Omental fat pad (tissue), 4 donors: ENCODE results near the gene TSPAN5. TPM values are rescaled to one million over a fixed set of nuclear protein-coding genes. Genes with fewer than 3 reads are reported as not detected.
A peak's percentile ranks its signal among the peaks of the same experiment; 100 is the strongest.
"Not testable (repeated sequence)": the region's sequence is repeated elsewhere in the genome, so short reads cannot be mapped to it uniquely, and the experiment has no call there.

ENCODE experiments used
- ATAC-seq: fragments of 150-250 bp; one replicate; pipeline ENCODE4 v1.9.1; 2016; ENCODE audit warnings: mild to moderate bottlenecking, moderate library complexity; ENCODE audit not compliant: low FRiP score
- DNase-seq: peaks from one replicate; pipeline ENCODE4 v3.0.0-alpha.2; 2019; ENCODE audit warnings: low spot score
- CTCF ChIP-seq, 3 donors: fragments of 450-650 bp; IDR thresholded peaks; one replicate each; pipeline ENCODE4 v1.5.1; 2016 to 2017; ENCODE audit warnings: antibody characterized with exemption in 3 of 3, mild to moderate bottlenecking in 3 of 3, moderate library complexity in 2 of 3
- total RNA-seq, 4 donors: library from RNA; depleted of rRNA; stranded (reverse); fragments of >200 nt; gene quantifications; one replicate each; pipeline ENCODE4 v1.1.0, GENCODE V29; 2016

Gene TSPAN5
- total RNA-seq, 4 donors from 2014 or later: 5.1 to 17.7 (median 6.9) TPM

GRCh38 chr4:98467627-98468072, 190.8 kb downstream of the TSPAN5 start:
- ATAC-seq (peak; percentile 94), DNase-seq (no peak)
- no peak for TF ChIP-seq CTCF (IDR thresholded peaks at IDR 0.05)

GRCh38 chr4:98466868-98467599, 191.4 kb downstream of the TSPAN5 start:
- no peak for DNase-seq
- no peak for ATAC-seq
- TF ChIP-seq CTCF (IDR thresholded peaks at IDR 0.05): no peak

DNA sequence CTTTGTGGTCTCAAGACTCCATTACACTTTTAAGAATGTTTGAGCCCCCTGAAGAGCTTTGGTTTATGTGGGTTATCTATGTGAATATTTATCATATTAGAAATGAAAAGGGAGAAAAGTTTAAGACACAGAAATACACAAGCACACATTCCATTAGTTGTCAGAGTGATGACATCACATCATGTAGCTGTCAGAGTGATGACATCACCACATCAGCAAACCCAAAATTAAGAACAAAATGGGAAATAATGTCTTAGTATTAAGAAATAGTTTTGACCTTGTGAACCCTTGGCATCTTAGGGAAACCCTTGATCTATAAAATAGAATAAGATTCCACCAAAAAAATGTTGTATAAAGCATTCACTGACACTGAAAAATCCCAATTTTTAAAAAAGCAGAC, 195.9 kb downstream of the TSPAN5 start:
- no peak for TF ChIP-seq CTCF (IDR thresholded peaks at IDR 0.05)
- ATAC-seq (no peak), DNase-seq (no peak)

GRCh38 chr4:98461121-98461865, 197.1 kb downstream of the TSPAN5 start:
- not testable (repeated sequence) for DNase-seq, ATAC-seq

GRCh38 chr4:98457422-98457821, 201.0 kb downstream of the TSPAN5 start:
- DNase-seq, ATAC-seq: not testable (repeated sequence)

DNA sequence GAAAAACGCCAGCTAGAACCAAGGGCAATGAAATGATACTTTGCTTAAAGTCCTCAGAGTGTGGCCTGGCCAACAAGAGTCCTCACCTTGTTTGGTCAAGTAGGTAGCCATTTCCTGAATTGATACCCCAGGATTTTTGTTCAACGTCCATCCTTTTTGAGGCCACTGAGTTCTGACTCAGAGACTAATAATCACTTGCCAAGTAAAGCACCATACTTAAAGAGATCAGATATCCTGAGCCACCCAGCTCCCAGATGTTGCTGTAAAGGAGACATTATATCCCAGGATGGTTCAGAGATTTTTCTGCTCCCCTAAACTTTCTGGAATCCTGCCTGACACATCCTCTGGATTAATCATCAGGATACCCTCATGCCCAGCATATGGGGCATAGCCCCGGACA, 206.3 kb downstream of the TSPAN5 start:
- DNase-seq (no peak), ATAC-seq (no peak)
- no peak for TF ChIP-seq CTCF (IDR thresholded peaks at IDR 0.05)

GRCh38 chr4:98448908-98449307, 209.5 kb downstream of the TSPAN5 start:
- TF ChIP-seq CTCF (IDR thresholded peaks at IDR 0.05): no peak
- no peak for DNase-seq
- no peak for ATAC-seq

GRCh38 chr4:98447648-98448047, 210.8 kb downstream of the TSPAN5 start:
- ATAC-seq (no peak), DNase-seq (no peak)
- no peak for TF ChIP-seq CTCF (IDR thresholded peaks at IDR 0.05)
